Mammary epithelial cell (primary cell): Measurements from ENCODE around the gene PMIS2.

Experiments used
- EZH2 ChIP-seq: IDR thresholded peaks from 2 replicates; pipeline ENCODE4 v1.6.1; 2012; ENCODE audit warnings: low read length, inconsistent platforms, borderline replicate concordance
- TF ChIP-seq, protein P1 (sequence below), 2 donors: IDR thresholded peaks in 1 of 2; conservative IDR thresholded peaks in 1 of 2; 2 replicates each; pipeline ENCODE4 v1.5.1; 2011 to 2012; ENCODE audit warnings: inconsistent platforms in 2 of 2, low read length in 2 of 2, mild to moderate bottlenecking in 2 of 2, control low read depth in 1 of 2, low read depth in 1 of 2; ENCODE audit not compliant: insufficient read depth in 1 of 2; ENCODE audit errors: extremely low read depth in 1 of 2

DNA sequence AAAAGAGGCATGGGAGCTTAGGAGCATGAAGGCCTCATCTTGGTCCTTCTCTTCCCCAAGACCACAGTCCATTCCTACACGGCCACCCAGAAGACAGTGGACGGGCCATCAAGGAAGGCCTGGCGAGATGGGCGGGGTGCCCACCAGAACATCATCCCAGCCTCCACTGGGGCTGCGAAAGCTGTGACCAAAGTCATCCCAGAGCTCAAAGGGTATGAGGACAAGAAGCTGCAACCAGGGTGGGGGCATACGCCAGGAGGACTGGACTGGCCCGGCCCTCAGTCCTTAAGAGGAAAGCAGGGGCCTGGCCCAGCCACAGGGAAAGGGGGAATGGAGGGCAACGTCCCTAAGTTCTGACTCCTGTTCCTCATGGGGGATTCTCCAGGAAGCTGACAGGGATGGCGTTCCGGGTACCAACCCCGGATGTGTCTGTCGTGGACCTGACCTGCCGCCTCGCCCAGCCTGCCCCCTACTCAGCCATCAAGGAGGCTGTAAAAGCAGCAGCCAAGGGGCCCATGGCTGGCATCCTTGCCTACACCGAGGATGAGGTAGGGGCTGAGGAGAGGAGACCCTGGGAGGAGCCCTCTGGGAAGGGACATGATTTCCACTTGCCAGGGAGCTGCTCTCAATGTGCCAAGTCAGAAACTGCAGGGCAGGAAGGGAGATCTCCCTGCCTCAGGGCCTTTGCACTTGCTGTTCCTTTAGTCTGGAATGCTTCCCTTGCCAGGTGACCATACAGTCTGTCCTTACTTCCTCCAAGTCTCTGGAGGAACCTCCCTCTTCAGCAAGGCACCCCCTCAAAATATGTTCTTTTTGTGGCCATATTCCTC lies 42.5 kb upstream of the PMIS2 start:
- TF ChIP-seq, protein P1, sequence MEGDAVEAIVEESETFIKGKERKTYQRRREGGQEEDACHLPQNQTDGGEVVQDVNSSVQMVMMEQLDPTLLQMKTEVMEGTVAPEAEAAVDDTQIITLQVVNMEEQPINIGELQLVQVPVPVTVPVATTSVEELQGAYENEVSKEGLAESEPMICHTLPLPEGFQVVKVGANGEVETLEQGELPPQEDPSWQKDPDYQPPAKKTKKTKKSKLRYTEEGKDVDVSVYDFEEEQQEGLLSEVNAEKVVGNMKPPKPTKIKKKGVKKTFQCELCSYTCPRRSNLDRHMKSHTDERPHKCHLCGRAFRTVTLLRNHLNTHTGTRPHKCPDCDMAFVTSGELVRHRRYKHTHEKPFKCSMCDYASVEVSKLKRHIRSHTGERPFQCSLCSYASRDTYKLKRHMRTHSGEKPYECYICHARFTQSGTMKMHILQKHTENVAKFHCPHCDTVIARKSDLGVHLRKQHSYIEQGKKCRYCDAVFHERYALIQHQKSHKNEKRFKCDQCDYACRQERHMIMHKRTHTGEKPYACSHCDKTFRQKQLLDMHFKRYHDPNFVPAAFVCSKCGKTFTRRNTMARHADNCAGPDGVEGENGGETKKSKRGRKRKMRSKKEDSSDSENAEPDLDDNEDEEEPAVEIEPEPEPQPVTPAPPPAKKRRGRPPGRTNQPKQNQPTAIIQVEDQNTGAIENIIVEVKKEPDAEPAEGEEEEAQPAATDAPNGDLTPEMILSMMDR (conservative IDR thresholded peaks at IDR 0.05 in 1 of 2, IDR thresholded peaks at IDR 0.05 in 1 of 2; ENCODE audit: extremely low read depth in 1 of 2, insufficient read depth in 1 of 2, low read depth in 1 of 2, low read length in 2 of 2): no peak
- TF ChIP-seq EZH2: no peak
